Placental epithelial cell (primary cell): ENCODE measurements around the gene HOXA3. TPM values are rescaled to one million over a fixed set of nuclear protein-coding genes. Genes with fewer than 3 reads are reported as not detected.

Experiments
- total RNA-seq: library from RNA; depleted of rRNA; stranded (reverse); fragments of >200 nt; gene quantifications from 2 replicates; pipeline ENCODE4 v1.2.3, GENCODE V29; 2012

Gene HOXA3
- total RNA-seq = 1.4 and 4.7 TPM in 2 replicates

DNA sequence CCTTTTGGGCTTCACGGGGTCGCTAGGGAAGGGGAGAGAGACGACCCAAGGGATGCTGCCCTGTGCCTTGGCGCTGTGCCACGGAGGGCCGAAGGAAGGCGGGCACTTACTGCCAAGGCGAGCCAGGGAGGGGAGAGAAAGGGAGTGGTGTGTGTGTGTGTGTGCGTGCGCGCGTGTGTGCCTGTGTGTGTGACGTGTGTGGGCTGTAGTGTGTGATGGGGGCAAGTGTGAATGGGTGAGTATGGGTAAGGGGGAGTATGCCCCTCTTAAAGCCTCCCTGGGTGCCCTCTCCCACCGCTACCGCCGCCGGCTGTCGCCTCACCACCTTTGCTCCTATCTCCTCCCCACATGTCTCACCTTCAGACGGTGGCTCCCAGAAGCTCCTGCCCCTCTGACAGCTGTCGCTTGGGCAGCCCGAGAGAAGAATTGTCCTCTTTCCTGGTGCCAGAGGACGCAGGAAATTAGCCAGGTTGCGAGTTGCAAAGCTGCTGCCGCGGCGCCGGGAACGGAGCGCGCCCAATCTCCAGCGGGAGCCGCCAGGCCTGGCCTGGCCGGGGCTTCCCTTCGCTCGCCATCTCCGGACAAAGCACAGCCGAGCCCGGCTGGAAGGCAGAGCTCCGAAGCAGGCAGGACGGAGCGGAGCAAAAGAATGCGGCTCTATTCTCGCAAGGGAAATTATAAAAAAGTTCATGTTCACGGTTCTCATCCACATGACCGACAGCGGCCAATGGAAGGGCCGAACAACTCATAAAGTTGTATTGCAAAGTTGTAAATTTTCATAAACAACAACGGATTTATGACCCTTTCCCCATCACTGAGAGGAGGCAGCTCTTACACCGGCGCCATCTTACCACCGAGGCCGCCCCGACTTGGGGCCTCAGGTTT, at the start of gene HOXA3:
TSS of gene HOXA3 (minus strand) at position 653 of the 885 bp plus-strand sequence. CDS start 41,943 bp downstream, outside the sequence.

GRCh38 chr7:27199849-27200760, 47.7 kb upstream of the HOXA3 start, which contains the start of gene HOXA13:
TSS of gene HOXA13 (minus strand) at chr7:27200091. CDS start at chr7:27200077, 14 bp downstream.

GRCh38 chr7:27185013-27185853, 32.9 kb upstream of the HOXA3 start, which contains the start of gene HOXA11:
TSS of gene HOXA11 (minus strand) at chr7:27185232. CDS start at chr7:27185144, 88 bp downstream.

GRCh38 chr7:27173956-27174873, 21.8 kb upstream of the HOXA3 start, which contains the start of gene HOXA10:
TSS of gene HOXA10 (minus strand) at chr7:27174320. CDS start at chr7:27174306, 14 bp downstream.

DNA sequence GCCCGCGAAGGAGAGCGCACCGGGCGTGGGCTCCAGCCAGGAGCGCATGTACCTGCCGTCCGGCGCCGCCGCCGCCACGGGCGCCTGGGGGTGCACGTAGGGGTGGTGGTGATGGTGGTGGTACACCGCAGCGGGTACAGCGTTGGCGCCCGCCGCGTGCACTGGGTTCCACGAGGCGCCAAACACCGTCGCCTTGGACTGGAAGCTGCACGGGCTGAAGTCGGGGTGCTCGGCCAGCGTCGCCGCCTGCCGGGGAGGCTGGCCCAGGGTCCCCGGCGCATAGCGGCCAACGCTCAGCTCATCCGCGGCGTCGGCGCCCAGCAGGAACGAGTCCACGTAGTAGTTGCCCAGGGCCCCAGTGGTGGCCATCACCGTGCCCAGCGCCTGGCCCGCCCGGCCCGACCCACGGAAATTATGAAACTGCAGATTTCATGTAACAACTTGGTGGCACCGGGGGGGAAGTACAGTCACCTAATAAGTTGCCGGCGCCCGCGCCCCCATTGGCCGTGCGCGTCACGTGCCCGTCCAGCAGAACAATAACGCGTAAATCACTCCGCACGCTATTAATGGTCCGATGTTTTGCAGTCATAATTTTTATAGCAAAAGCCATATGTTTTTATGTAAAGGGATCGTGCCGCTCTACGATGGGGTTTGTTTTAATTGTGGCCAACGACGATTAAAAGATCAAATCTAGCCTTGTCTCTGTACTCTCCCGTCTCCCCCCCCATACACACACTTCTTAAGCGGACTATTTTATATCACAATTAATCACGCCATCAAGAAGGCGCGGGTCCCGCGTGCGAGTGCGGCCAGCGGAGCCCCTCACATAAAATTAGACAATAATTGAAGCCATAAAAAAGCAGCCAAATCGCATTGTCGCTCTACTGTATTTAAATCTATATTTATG, 13.0 kb upstream of the HOXA3 start, which contains the start of gene HOXA9:
TSS of gene HOXA9 (minus strand) at position 449 of the 907 bp plus-strand sequence. CDS start at position 369, 80 bp downstream.

DNA sequence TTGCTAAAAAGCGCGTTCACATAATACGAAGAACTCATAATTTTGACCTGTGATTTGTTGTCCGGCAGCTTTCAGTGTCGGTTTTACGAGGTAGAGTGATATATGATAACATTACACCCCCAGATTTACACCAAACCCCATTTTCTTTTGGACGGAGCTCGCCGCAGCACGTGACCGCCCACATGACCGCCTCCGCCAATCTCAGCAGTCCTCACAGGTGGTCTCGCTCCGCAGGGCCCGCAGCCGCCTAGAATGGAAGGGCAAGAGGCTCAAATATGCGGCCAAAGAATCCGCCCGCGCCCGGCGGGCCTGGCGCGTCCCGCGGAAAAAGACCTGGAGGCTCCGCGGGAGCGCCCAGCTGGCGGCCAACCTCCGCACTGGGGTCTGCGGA, 4.1 kb upstream of the HOXA3 start, which contains the start of gene HOXA7:
TSS of gene HOXA7 (minus strand) at position 168 of the 391 bp plus-strand sequence. CDS start at position 38, 130 bp downstream.

GRCh38 chr7:27147199-27148030, 5.0 kb downstream of the HOXA3 start, which contains the start of gene HOXA6:
TSS of gene HOXA6 (minus strand) at chr7:27147774. CDS start at chr7:27147749, 25 bp downstream.

GRCh38 chr7:27143023-27143949, 9.1 kb downstream of the HOXA3 start, which contains the start of gene HOXA5:
TSS of gene HOXA5 (minus strand) at chr7:27143681. CDS start at chr7:27143607, 74 bp downstream.

GRCh38 chr7:27130540-27131389, 21.6 kb downstream of the HOXA3 start, which contains the start of gene HOXA4:
TSS of gene HOXA4 (minus strand) at chr7:27130757. CDS start at chr7:27130733, 24 bp downstream.

DNA sequence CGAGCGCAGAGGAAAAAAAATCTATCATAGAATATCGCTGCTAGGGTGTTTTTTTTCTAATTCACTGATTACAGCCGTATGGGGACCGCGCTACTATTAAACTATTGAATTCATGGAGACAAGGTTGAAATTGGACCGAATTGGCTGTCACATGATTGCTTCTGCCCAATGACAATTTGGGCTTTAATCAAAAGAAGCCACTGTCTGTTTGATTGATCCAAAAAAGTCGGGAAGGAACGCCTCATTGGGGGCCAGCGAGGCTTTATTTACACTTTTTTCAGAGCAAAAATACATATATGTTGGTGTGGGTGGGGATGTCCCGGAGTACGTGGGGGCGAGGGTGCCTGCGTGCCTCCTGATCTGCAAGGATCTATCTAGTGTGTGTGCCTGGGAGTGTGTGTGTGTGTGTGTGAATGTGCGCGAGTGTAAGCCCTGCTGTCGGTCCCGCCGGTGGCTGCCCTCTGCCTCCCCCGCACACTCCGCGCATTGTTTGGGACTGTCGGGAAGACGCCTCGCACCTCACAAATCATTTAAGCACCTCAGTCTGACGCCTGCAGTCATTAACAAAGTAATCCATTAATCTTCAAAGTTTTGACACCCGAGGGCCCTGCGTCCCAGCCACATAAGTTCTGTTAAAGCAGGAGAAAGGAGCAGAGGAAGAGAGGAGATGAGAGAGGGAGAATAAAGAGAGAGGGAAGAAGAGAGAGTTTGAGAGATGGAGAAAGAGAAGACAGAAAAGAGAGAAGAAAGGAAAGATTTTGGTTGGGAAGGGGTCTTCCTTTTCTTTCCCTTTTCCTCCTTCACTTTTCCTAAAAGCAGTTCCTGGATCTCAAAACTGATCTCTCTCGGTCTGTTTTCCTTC, 49.6 kb downstream of the HOXA3 start, which contains the start of gene HOXA2:
TSS of gene HOXA2 (minus strand) at position 103 of the 862 bp plus-strand sequence. CDS start 183 bp downstream, outside the sequence.

GRCh38 chr7:27095897-27096767, 56.3 kb downstream of the HOXA3 start, which contains the start of gene HOXA1:
TSS of gene HOXA1 (minus strand) at chr7:27096000. CDS start at chr7:27095912, 88 bp downstream.

